ENCODE results near the gene ZNF385A.

DNA sequence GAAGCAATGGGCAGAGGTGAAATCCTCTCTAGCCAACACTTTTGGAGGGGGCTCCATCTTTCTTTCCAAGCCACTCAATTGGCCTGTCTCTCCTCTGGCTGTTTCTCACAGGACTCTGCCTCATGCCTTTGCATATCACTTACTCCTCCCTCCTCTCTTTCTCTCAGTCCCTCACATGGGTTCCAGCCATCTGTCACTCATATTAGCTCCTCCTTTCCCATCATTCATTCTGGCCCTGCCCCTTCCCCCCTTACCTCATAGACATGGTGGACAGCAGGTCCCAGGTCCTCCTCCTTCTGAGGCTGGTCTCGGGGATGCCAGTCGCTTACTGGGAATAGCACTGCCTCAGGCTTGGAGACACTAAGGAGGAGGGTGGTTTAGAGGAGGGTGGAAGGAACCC lies 16.6 kb upstream of the ZNF385A start:
- TF ChIP-seq, protein P1, sequence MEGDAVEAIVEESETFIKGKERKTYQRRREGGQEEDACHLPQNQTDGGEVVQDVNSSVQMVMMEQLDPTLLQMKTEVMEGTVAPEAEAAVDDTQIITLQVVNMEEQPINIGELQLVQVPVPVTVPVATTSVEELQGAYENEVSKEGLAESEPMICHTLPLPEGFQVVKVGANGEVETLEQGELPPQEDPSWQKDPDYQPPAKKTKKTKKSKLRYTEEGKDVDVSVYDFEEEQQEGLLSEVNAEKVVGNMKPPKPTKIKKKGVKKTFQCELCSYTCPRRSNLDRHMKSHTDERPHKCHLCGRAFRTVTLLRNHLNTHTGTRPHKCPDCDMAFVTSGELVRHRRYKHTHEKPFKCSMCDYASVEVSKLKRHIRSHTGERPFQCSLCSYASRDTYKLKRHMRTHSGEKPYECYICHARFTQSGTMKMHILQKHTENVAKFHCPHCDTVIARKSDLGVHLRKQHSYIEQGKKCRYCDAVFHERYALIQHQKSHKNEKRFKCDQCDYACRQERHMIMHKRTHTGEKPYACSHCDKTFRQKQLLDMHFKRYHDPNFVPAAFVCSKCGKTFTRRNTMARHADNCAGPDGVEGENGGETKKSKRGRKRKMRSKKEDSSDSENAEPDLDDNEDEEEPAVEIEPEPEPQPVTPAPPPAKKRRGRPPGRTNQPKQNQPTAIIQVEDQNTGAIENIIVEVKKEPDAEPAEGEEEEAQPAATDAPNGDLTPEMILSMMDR (IDR thresholded peaks at IDR 0.05; ENCODE audit: low read length), result no peak
- TF ChIP-seq EZH2 (IDR thresholded peaks at IDR 0.05; ENCODE audit: borderline replicate concordance, low read length), result no peak
